ENCODE data around the gene RHOH.

DNA sequence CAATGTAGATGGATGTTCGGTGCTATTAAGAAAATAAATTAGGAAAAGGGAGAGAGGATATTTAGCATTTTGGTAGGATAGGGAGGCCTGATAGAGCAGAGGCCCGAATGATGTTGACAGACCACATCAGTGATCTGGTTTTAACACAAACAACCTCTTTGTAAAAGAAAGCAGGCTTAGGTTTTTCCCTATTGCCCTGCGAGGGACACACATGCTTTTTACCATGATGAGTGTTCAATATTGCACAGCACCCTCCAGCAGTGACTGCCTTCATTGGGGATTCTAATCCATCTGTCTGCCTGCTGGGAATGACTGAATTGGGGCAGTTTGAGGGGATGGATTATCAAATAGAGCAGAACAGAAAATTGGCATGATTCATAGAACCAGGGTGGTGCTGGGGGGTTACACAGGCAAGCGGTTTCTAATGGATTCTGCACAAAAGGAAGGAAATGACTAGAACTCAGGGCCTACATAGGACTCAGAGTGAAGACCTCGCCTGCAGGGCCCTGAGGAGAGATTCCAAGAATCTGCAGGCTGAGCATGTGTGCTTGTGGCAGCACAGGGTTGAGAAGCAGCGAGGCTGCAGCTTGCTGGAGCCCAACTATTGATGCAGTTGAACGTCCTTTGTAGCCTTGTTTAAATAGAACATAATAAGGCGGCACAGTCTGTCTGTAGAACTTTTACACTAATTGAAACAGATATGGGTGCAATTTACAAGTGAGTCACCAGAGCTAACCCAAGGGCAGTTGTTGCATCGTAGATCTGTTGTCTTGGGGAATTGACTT is 58.0 kb downstream of the RHOH start:
- TF ChIP-seq, protein P1, sequence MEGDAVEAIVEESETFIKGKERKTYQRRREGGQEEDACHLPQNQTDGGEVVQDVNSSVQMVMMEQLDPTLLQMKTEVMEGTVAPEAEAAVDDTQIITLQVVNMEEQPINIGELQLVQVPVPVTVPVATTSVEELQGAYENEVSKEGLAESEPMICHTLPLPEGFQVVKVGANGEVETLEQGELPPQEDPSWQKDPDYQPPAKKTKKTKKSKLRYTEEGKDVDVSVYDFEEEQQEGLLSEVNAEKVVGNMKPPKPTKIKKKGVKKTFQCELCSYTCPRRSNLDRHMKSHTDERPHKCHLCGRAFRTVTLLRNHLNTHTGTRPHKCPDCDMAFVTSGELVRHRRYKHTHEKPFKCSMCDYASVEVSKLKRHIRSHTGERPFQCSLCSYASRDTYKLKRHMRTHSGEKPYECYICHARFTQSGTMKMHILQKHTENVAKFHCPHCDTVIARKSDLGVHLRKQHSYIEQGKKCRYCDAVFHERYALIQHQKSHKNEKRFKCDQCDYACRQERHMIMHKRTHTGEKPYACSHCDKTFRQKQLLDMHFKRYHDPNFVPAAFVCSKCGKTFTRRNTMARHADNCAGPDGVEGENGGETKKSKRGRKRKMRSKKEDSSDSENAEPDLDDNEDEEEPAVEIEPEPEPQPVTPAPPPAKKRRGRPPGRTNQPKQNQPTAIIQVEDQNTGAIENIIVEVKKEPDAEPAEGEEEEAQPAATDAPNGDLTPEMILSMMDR (IDR thresholded peaks at IDR 0.05 in 4 of 5, conservative IDR thresholded peaks at IDR 0.05 in 1 of 5) = no peak
- TF ChIP-seq POLR2A (IDR thresholded peaks at IDR 0.05) = no peak
